Measurements from ENCODE around the gene ARHGEF11. TPM values are rescaled to one million over a fixed set of nuclear protein-coding genes. Genes with fewer than 3 reads are reported as not detected.

The ARHGEF11 gene
- polyA plus RNA-seq, 1 donor (not counting 4 experiments of a cell fraction or from before 2014, with no cell fraction given), result 8.0 TPM

DNA sequence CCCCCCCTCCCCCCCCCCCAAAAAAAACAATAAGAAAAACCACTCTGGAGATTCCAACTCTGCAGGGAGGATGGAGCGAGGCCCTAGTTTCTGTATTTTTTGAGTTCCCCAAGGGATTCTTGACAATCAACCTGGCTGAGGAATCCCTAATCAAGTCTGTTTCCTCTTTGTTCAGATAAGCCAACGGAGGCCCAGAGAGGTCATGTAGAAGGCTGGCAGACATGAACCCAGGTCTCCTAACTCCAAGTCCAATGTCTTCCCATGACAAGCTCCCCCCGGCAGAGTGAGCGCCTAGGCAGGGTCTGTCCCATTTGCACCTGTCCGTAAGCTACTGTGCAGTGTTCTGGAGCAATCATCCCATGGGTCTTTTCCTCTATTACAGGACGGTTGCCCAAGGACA is 85.6 kb downstream of the ARHGEF11 start:
- FAIRE-seq, result no peak
- TF ChIP-seq, protein P1, sequence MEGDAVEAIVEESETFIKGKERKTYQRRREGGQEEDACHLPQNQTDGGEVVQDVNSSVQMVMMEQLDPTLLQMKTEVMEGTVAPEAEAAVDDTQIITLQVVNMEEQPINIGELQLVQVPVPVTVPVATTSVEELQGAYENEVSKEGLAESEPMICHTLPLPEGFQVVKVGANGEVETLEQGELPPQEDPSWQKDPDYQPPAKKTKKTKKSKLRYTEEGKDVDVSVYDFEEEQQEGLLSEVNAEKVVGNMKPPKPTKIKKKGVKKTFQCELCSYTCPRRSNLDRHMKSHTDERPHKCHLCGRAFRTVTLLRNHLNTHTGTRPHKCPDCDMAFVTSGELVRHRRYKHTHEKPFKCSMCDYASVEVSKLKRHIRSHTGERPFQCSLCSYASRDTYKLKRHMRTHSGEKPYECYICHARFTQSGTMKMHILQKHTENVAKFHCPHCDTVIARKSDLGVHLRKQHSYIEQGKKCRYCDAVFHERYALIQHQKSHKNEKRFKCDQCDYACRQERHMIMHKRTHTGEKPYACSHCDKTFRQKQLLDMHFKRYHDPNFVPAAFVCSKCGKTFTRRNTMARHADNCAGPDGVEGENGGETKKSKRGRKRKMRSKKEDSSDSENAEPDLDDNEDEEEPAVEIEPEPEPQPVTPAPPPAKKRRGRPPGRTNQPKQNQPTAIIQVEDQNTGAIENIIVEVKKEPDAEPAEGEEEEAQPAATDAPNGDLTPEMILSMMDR (optimal IDR thresholded peaks at IDR 0.05 in 1 of 3, IDR thresholded peaks at IDR 0.05 in 1 of 3, conservative IDR thresholded peaks at IDR 0.05 in 1 of 3; ENCODE audit: extremely low read depth in 1 of 3, insufficient read depth in 2 of 3, low read length in 3 of 3), result no peak
- no peak for TF ChIP-seq EZH2 (IDR thresholded peaks at IDR 0.05; ENCODE audit: low read length)
- dilution Hi-C loops (cut with MboI; ENCODE audit: extremely low pct_ligation_motif_present, low sequenced_read_pairs), result no loop called here

DNA sequence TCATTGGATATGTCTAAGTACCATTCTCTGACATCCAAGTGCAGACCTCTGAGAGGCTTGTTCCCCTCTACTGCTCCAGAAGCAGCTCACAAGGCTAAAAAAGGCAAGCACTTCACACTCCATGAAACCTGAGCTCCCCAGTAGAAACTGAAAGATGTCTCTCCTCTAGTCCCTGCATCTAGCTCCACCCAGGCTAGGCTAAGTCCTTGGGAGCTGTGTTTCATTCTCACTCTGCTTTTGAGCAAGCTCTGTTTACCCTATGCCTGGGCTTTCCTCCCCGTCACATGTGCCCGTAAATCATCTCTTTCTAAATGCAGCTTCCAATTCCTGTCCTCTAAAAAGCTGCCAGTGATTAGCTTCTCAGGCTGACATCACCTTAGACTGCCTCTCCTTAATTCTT is 86.1 kb downstream of the ARHGEF11 start:
- dilution Hi-C loops (cut with MboI; ENCODE audit: extremely low pct_ligation_motif_present, low sequenced_read_pairs), result no loop called here
- FAIRE-seq (no peak), DNase-seq (ENCODE audit: low read depth, low spot score) (no peak)
- no peak for TF ChIP-seq EZH2 (IDR thresholded peaks at IDR 0.05; ENCODE audit: low read length)
- TF ChIP-seq, protein P1 (optimal IDR thresholded peaks at IDR 0.05 in 1 of 3, IDR thresholded peaks at IDR 0.05 in 1 of 3, conservative IDR thresholded peaks at IDR 0.05 in 1 of 3; ENCODE audit: extremely low read depth in 1 of 3, insufficient read depth in 2 of 3, low read length in 3 of 3), result no peak
- no peaks in the 10 kb centered on the region for H3K9me1 ChIP-seq (ENCODE audit: control insufficient read depth, extremely low read depth, insufficient read depth, low read length)
- no peak overlapping the region for H3K4me2 ChIP-seq (ENCODE audit: control insufficient read depth, extremely low read depth, insufficient read depth, low read depth, low read length)
- no peaks in the 10 kb centered on the region for H3K4me1 ChIP-seq (ENCODE audit: control insufficient read depth, extremely low read depth, insufficient read depth, low read length)
- H3K9me3 ChIP-seq (ENCODE audit: control insufficient read depth, low read depth, low read length), result no peaks in the 10 kb centered on the region
- no peak overlapping the region for H2AFZ ChIP-seq (ENCODE audit: control insufficient read depth, low read length)
- H3K27ac ChIP-seq (ENCODE audit: control insufficient read depth, insufficient read depth, low read length), result no peak overlapping the region
- no peak overlapping the region for H3K9ac ChIP-seq (ENCODE audit: control insufficient read depth, extremely low read depth, insufficient read depth, low read length)
- no peak overlapping the region for H3K4me3 ChIP-seq (ENCODE audit: control insufficient read depth in 2 of 3, extremely low read depth in 1 of 3, insufficient read depth in 2 of 3, low read depth in 1 of 3, low read length in 3 of 3)
- H4K20me1 ChIP-seq (ENCODE audit: control insufficient read depth, extremely low read depth, insufficient read depth, low read length), result no peaks in the 10 kb centered on the region
- H3K27me3 ChIP-seq (ENCODE audit: control insufficient read depth, extremely low read depth, insufficient read depth, low read length), result no peaks in the 10 kb centered on the region
- H3K79me2 ChIP-seq (ENCODE audit: control insufficient read depth, insufficient read depth, low read length), result no peaks in the 10 kb centered on the region
- peaks cover 17 to 22% of the 10 kb centered on the region in 2 experiments for H3K36me3 ChIP-seq (ENCODE audit: control insufficient read depth in 2 of 2, extremely low read depth in 1 of 2, insufficient read depth in 2 of 2, low read length in 2 of 2)

More for the DNA sequence above, 85.6 kb downstream of the ARHGEF11 start:
- no peak overlapping the region for H3K9ac ChIP-seq (ENCODE audit: control insufficient read depth, extremely low read depth, insufficient read depth, low read length)
- peaks cover 16 to 22% of the 10 kb centered on the region in 2 experiments for H3K36me3 ChIP-seq (ENCODE audit: control insufficient read depth in 2 of 2, extremely low read depth in 1 of 2, insufficient read depth in 2 of 2, low read length in 2 of 2)
- no peak overlapping the region for H3K4me3 ChIP-seq (ENCODE audit: control insufficient read depth in 2 of 3, extremely low read depth in 1 of 3, insufficient read depth in 2 of 3, low read depth in 1 of 3, low read length in 3 of 3)
- no peak overlapping the region for H3K27ac ChIP-seq (ENCODE audit: control insufficient read depth, insufficient read depth, low read length)
- H3K27me3 ChIP-seq (ENCODE audit: control insufficient read depth, extremely low read depth, insufficient read depth, low read length), result no peaks in the 10 kb centered on the region
- no peaks in the 10 kb centered on the region for H3K9me3 ChIP-seq (ENCODE audit: control insufficient read depth, low read depth, low read length)
- no peaks in the 10 kb centered on the region for H3K4me1 ChIP-seq (ENCODE audit: control insufficient read depth, extremely low read depth, insufficient read depth, low read length)
- no peak overlapping the region for H3K4me2 ChIP-seq (ENCODE audit: control insufficient read depth, extremely low read depth, insufficient read depth, low read depth, low read length)
- H2AFZ ChIP-seq (ENCODE audit: control insufficient read depth, low read length), result no peak overlapping the region
- DNase-seq (ENCODE audit: low read depth, low spot score), result no peak
- H4K20me1 ChIP-seq (ENCODE audit: control insufficient read depth, extremely low read depth, insufficient read depth, low read length), result no peaks in the 10 kb centered on the region
- H3K9me1 ChIP-seq (ENCODE audit: control insufficient read depth, extremely low read depth, insufficient read depth, low read length), result no peaks in the 10 kb centered on the region
- H3K79me2 ChIP-seq (ENCODE audit: control insufficient read depth, insufficient read depth, low read length), result no peaks in the 10 kb centered on the region
